Vagina (tissue), 2 donors: Measurements from ENCODE around the gene SERPINE3.

ENCODE experiments used
- CTCF ChIP-seq, 3 experiments: fragments of 450-650 bp in 2 of 3; fragments of 200-600 bp in 1 of 3; sonication (generic) in 1 of 3; IDR thresholded peaks; one replicate each; pipeline ENCODE4 v1.5.1; 2017 to 2019; ENCODE audit warnings: antibody characterized with exemption in 3 of 3, mild to moderate bottlenecking in 2 of 3, moderate library complexity in 2 of 3
- POLR2A ChIP-seq, 2 donors: fragments of 450-650 bp; IDR thresholded peaks; one replicate each; pipeline ENCODE4 v1.6.1; 2017; ENCODE audit warnings: antibody characterized with exemption in 2 of 2, mild to moderate bottlenecking in 2 of 2, moderate library complexity in 2 of 2
- POLR2AphosphoS5 ChIP-seq, 2 donors: sonication (generic); formaldehyde crosslinking; IDR thresholded peaks; one replicate each; pipeline ENCODE4 v1.9.0; 2017; ENCODE audit warnings: antibody characterized with exemption in 2 of 2, mild to moderate bottlenecking in 2 of 2, low read depth in 1 of 2; ENCODE audit not compliant: insufficient read depth in 1 of 2

- TF ChIP-seq CTCF (IDR thresholded peaks at IDR 0.05) (no peak), POLR2A (IDR thresholded peaks at IDR 0.05) (no peak), POLR2AphosphoS5 (IDR thresholded peaks at IDR 0.05; ENCODE audit: insufficient read depth in 1 of 2, low read depth in 1 of 2) (no peak)
Observed at GRCh38 chr13:51339354-51339753, at the start of gene SERPINE3.
